Stimulated activated naive CD4-positive, alpha-beta T cell (primary cell): ENCODE data around the gene OR52B2.

Experiments
- DNase-seq, 6 experiments: peaks; one replicate each; lab custom pipeline; 2025; lab: John Stamatoyannopoulos, UW

Gene OR52B2

DNA sequence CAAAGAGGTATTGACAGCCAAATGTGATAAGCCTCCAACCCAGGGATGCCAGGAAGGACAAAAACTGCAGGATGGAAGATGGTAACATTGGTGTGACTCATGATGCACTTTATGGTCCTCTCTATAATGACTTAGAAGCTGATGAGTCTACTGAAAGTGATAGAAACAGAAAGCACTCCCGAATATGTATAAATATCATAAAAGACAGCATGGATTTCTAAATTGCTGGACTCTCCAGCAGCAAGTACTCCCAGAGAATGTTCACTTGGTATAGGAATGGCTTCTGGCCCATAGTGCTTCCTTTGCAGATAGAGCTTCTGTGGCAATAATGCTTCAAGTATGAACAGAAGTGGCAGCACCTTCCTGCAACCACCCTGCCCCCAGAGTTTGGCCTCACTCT lies at the start of gene OR52B2:
OR52B2 (minus strand) TSS at position 101 of the 400 bp plus-strand sequence; CDS start at position 101, 0 bp downstream.
- DNase-seq, result no peak

DNA sequence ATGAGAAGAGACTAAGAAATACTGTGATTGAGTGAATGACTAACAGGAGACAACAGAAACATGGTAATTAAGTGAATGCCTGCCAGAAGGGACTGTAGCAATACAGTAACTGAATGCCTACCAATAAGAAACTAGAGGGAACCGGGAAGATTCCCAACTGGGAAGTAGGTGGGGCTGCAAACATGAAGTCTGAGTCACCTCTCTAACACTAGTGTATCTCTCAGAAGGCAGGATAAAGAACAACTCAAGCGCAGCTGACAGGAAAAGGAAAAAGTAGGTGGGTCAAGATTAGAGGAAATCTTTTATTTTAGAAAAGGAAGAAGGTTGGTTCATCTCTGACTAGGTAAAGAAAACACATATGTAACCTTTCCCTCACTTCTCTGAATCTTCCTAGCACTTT lies 49.2 kb upstream of the OR52B2 start:
- no peak for DNase-seq

DNA sequence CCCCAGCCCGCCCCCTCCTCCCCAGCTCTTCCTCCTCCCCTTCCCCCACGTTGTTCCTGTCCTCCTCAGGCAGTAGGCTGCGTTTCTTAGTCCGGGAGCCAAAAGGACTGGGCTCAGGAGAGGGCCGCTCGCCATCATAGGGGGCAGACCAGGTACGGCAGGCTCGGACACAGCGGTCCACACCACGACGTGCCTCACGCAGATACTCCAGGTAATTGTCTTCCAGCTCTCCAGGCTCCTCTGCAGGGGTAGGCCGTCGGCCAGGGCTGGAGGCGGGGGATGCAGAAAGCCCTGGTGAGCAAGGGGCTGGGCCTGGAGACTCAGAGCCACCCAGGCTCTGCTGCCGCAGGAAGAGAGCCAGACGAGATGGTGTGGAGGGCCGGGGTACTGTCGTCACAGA lies 47.6 kb upstream of the OR52B2 start:
- no peak for DNase-seq

DNA sequence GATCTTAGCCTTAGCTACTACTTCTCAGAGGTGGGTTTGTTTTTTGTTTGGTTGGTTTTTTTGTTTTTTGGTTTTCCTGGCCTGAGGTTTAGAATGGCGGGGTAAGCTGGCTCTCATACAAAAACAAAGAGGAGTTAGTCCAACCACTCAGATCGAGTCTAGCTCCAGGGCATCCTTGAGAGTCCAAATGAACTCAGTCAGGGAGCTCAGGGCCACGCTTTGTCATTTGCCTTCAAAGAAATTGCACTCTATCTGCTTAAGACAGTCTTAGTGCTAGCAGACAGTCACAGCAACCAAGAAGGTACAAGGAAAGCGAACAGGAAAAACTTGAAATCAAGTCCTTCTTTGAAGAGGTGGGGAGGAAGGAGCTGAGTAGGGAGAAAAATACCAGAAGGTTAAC lies 46.4 kb upstream of the OR52B2 start:
- DNase-seq, result no peak

DNA sequence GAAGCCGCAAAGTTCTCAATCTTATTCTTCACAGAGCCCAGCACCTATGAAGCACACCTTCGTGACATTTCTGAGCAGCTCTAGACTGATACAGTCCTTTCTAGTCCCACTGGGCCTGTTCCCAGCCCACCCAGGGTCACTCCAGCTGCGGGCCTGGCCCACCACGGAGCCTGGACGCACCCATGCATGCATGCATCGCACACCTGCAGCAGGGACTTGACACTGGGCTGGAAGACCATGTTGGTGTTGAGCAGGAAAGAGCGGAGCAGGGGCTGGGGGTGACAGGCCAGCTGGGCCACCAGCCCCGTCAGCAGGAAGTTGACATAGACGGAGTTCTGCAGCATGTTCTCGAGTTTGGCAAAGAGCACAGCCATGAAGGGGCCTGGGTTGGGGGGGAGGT lies 44.4 kb upstream of the OR52B2 start:
- no peak for DNase-seq

DNA sequence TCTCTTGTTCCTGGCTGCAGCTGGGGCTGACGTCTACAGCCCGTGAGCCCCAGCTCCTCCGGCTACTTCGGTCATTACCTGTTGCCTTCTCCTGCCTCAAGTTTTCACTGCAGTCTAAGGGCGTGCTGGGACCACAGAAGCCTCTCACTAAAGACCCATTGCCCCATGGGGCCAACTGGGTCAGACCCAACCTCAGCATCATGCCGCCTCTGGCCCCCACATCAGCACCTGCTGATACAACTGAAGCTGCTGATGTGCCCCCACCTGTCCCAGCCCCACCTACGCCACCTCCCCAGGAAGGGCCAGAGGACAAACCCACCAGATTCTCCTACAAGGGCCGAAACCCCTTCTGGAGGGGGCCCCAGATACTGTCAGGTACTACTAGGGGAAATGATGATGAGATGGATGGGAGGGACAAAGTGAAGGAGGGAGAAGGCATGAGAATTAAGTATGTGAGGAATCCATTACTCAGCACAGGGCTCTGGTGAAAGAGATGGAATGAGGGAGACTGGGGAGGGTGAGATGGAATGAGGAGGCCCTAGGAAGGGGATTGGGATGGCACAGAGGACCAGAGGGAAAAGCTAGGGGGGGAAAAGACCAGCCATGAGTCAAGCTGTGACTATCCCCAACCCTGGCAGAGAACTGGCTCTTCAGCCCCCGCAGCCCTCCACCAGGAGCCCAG lies 40.3 kb upstream of the OR52B2 start:
- no peak for DNase-seq

DNA sequence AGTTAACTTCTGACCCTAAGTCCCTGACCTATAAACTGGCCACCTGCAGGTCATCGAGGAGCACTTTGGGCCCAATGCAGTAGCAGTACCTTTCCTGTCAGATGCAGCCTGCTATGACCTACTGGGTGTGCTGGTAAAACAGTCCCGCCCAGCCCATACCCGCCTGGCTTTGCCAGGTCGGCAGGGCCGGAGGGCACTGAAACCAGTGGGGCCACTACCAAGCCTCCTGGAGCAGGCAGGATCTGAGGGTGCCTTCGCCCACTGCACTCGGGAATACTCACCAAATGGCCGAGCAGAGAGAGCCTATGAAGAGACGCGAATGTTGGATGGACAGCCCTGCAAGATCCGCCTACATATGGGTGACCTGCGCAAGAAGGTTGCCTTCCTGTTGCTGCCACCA lies 39.7 kb upstream of the OR52B2 start:
- no peak for DNase-seq

DNA sequence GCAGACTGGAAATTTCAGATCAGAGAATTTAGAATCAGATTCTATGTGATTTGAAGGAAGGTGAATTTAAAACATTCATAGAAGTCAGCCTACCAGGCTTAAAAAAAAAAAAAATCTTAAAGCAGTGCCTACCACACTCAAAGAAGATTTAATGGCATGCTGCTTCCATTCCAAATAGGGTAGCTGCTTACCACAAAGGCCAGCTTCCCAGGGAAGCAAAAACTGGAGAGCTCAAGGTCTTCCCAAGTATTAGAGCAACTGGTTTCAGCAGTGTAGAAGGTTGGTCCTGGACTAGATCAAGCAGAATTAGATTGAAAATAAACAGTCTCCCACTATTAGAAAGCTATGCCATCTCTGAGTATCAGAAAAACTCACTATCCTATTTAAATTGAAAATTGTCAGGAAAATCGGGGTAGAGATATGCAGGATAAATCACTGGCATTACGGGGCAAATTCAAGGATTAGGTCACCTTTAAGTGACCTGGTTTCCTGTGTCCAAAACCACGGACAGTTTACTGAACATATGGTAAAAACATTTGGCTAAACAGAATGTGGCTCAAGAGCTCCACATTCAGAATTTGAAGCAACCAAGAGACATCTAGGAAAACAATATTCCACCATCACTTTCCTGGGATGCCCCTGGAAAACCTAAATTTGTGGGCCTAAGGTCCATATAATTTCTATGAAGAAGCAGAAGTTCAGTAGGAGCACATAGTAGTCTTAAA lies 36.5 kb upstream of the OR52B2 start:
- DNase-seq, result no peak

DNA sequence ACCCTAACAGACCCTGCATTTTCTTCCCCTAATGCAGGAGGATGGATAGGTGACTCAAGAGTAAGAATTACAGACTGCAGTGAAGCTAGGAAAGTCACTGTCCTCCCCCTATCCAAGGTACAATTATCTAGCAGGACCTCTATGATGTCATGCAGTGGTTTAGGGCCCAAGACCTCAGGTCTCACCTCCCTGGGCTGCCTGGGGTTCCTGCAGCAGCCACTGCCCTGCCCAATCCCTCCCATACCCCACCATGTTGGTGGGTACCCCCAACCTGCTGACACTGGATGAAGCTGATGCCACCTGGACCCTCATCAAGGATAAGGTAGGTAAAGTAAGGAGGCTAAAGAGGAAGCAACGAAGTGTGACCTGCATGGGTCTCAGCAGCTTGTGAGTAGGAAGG lies 35.2 kb upstream of the OR52B2 start, which contains the start of gene C11orf42:
C11orf42 (plus strand) TSS at position 192 of the 400 bp plus-strand sequence; CDS start at position 251, 59 bp downstream.
- DNase-seq, result no peak

DNA sequence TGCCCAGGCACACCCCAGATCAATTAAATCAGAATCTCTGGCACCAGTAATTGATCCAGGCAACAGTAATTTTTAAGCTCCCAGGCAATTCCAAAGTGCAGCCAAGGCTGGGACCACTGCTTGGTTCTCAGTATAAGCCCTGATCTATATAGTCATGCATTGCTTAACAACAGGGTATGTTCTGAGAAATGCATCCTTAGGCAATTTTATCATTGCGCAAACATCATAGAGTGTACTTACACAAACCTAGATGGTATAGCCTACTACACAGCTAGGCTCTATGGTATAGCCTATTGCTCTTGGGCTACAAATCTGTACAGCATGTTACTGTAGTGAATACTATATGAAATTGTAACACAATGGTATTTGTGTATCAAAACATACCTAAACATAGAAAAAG lies 34.6 kb upstream of the OR52B2 start:
- no peak for DNase-seq

DNA sequence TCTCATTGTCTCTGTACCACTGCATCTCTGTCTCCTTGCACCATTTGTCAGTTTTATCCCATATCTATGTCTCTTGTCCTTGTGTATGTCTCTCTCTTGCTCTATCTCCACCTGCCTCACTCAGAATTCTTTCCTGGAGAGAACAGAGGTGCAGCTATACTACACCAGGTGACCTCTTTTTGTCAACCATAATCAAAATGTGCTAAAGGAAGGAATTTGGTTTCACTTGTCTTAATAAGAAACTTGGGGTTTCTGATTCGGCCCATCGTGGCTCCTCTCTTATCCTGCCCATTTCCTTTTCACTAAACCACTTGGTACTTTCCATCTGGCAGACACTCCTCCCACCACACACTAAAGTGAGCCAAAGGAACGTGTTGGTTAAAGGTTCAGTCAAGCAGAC lies 33.2 kb upstream of the OR52B2 start:
- no peak for DNase-seq

DNA sequence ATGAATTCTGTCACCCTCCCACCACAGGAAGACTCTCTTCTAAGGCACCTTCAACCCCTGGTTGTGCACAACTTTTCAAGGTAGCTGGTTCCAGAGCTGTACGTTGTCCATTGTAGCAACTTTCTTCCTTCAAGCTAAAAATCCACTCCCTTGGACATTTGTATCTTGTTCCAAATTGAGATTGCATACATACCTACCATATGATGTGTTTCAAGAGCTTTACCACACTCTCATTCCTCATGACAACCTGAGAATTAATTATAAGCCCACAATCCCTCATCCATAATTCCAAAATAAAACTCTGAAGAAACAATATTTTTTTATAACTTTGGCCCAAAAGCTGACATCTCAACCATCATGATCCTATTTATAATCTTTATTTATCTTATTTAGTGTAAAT lies 31.9 kb upstream of the OR52B2 start:
- no peak for DNase-seq

DNA sequence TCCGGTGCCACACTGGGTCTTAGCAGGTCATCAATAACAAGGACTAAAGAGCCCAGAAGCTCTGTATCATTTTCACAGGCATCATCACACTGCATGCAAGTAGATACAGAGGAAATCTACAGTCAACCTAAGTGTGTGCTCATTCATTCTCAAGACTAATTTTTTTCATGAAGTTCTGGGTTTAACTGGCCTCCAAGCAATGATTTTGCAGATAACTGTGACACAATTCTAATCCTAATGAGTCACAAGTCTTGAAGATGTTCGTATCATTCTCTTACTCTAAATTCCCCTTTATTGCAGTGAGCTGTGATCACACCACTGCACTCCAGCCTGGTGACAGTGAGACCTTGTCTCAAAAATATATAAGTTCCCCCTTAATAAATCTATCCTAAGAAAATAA lies 31.4 kb upstream of the OR52B2 start:
- DNase-seq, result no peak

DNA sequence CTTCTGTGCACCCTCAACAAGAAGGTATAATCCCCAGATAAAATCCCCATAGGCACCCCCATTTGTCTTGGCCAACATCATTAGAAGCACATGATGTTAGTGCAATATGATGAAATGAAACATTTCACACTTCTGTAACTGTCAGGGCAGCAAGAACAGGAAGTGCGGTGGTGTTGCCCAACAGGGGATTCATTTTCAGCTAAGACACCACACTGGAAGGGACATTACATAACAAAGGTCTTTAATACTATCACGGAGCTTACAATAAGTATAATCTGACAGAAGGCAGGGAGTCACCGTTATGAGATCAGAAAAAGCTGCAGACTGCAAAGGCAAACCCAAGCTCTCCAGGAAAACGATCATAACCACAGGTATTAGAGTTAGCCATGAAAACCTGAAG lies 30.8 kb upstream of the OR52B2 start:
- no peak for DNase-seq

DNA sequence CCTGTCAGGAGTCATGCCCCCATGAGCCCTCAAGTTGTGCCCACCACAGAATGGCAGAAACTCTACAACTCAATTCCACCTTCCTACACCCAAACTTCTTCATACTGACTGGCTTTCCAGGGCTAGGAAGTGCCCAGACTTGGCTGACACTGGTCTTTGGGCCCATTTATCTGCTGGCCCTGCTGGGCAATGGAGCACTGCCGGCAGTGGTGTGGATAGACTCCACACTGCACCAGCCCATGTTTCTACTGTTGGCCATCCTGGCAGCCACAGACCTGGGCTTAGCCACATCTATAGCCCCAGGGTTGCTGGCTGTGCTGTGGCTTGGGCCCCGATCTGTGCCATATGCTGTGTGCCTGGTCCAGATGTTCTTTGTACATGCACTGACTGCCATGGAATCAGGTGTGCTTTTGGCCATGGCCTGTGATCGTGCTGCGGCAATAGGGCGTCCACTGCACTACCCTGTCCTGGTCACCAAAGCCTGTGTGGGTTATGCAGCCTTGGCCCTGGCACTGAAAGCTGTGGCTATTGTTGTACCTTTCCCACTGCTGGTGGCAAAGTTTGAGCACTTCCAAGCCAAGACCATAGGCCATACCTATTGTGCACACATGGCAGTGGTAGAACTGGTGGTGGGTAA lies 29.2 kb upstream of the OR52B2 start, which contains the start of gene OR52W1:
OR52W1 (plus strand) TSS at position 51 of the 637 bp plus-strand sequence; CDS start at position 51, 0 bp downstream.
- DNase-seq, result no peak

DNA sequence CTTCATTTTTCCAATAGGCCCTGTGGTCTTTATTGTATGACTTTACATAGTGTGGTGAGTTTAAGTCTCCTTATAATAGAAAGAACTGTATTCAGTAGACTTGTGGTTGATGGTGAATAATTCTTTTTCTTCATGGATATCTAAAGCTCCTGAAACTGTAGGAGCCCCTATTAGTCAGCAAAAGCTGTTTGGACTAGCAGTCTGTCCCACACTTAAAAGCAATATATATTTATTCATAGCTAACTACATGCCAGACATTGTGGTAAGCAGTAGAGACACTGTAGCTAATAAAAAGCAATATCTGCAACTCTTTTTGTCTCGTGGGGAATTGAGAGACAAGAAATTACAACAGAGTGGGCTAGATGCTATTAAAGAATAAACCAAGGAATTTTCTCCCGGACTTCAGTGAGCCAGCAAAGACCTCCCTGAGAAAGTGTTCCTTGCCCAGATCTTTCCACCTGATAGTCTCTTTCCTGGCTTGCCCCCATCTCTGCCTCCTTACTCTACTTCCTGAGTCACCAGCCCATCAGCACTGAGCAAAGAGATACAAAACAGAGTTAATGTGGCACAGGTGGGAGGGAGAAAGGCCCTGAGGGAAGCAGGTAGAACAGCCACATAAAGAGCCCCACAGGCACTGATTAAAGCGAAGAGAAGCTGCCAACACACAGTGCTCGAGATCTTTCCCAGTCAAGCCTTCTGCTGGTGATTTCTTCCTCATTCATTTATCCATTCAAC lies 27.5 kb upstream of the OR52B2 start:
- DNase-seq, result no peak

DNA sequence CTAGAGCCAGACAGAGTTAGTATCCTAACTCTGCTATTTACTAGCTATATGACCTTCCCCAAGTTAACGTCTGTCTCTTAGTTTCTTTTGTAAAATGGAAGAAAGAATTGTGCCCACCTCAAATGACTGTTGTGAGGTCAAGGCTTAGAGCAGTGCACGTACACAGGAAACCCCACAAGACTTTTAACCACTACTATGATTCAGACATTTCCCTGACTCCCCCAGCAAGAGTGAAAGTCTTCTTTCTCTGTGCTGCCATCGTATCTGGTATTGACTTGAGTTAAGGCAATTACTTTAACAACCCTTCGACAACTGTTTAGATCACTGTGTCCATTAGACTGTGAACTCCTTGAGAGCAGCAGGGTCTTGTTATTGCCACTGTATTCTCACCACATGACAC lies 26.3 kb upstream of the OR52B2 start:
- DNase-seq, result no peak

DNA sequence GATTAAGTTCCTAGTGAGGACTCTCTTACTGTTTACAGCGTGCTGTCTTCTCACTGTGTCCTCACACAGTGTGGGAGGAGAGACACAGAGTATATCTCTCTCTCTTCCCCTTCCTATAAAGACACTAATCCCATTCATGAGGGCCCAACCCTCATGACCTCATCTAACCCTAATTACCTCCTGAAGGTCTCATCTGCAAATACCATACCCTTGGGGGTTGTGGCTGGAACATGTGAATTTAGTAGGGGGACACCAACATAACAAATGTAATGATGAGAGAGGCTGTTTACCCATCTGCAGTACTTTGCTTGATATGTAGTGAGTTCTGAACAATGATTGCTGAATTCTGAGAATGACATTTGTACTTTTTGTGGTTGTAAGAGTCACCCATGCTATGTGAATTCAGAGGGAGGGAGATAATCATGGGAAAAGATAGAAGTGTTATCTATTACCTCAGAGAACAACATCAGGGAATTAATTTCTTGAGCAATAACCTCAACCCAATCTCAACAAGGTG lies 24.0 kb upstream of the OR52B2 start:
- no peak for DNase-seq

DNA sequence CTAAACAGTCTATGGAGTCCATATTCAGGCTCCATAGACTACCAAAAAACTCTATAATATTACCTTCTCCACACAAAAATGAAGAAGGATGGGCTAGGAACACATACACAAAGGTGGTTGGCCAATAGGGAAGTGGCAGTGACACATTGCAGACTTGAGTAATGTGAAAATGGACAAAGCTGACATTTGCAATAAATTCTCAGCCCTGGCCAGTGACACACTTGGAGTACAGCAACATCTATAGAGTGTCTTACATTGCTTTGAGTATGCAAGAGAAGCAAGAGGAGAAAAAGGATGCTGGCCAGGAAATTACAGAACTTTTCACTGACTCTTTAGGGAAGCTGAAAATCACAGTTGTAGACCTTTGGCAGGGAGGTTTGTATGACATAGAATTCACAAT lies 21.6 kb upstream of the OR52B2 start:
- DNase-seq, result no peak

DNA sequence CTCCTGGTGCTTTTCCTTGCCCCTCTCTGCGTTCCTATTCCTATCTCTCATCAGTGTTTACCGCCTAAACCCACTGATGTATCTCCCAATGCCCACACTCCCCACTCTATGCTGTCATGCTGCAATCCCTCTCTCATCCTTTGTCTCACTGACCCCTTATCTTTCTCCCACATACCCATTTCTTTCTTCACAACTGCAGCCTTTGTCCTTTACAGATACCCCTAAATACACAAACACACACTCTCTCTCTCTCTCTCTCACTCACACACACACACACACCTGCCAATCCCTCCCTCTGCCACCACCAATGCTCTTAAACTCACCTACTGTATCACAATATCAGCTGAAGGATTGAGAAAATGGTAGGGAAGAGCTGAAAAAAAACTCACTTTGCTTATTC lies 5.3 kb upstream of the OR52B2 start:
- no peak for DNase-seq

DNA sequence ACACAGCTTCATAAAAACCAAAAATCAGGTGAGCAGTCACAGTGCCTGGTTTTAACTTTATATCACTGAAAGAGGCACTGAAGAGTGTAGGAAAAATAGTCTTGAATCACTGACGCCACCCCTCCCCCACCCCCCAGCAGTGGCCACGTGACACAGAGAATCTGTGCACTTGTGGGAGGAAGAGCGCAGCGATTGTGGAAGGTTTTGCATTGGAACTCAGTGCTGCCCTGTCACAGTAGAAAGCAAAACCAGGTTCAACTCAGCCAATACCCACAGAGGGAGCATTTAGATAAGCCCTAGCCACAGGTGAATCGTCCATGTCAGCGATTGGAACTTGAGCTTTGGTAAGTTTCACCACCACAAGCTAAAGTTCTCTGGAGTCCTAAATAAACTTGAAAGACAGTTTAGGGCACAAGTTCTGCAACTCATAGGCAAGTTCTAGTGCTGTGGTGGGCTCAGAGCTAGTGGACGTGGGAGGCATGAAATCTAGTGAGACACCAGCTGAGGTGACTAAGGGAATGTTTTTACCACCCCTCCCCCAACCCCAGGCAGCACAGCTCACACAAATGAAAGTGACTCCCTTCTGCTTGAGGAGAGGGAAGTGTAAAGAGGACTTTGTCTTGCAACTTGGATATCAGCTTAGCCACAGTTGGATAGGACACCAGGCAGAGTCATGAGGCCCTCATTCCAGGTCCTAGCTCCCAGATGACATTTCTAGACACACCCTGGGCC lies 13.3 kb downstream of the OR52B2 start:
- no peak for DNase-seq
